H1 (cell line): Measurements from ENCODE around the gene ACKR3. TPM values are rescaled to one million over a fixed set of nuclear protein-coding genes. Genes with fewer than 3 reads are reported as not detected.

Source experiments
- CTCF ChIA-PET: fragments of 300-600 bp; sonication (Branson Sonifier 250); formaldehyde crosslinking; loops from one replicate; lab custom pipeline; 2021; ENCODE audit not compliant: partially characterized antibody; lab: Charles Lee
- POLR2A ChIA-PET: fragments of 300-600 bp; sonication (Branson Sonifier 250); formaldehyde crosslinking; loops from one replicate; lab custom pipeline; 2021; ENCODE audit warnings: inconsistent platforms; ENCODE audit not compliant: partially characterized antibody; lab: Charles Lee
- DNase-seq, 2 experiments: peaks; one replicate each; pipeline versions ENCODE4 v3.0.0 to v3.0.0-alpha.2; 2010 to 2022; ENCODE audit warnings: low spot score in 2 of 2, low read depth in 1 of 2, mixed read lengths in 1 of 2
- FAIRE-seq: peaks from 2 replicates; lab custom pipeline; 2011; peaks lifted over from hg19 to GRCh38; lab: Jason Lieb, UNC
- H2AFZ ChIP-seq: 2 replicates; pipeline ENCODE4 v1.8.1; 2012; ENCODE audit warnings: low read length, inconsistent platforms
- H2AK5ac ChIP-seq: 2 replicates; pipeline ENCODE4 v1.6.1; 2013; ENCODE audit warnings: low read depth, low read length
- H2BK120ac ChIP-seq: replicated peaks from 2 replicates; pipeline ENCODE3; 2013; ENCODE audit warnings: low read depth, low read length, inconsistent platforms
- H2BK12ac ChIP-seq: 2 replicates; pipeline ENCODE4 v1.6.1; 2013; ENCODE audit warnings: low read depth, low read length
- H2BK15ac ChIP-seq: 2 replicates; pipeline ENCODE4 v1.6.1; 2013; ENCODE audit warnings: low read length
- H2BK20ac ChIP-seq: 2 replicates; pipeline ENCODE4 v1.6.1; 2013; ENCODE audit warnings: low read length
- H2BK5ac ChIP-seq: 2 replicates; pipeline ENCODE4 v1.6.1; 2013; ENCODE audit warnings: low read depth, low read length
- H3K14ac ChIP-seq: 2 replicates; pipeline ENCODE4 v1.6.1; 2013; ENCODE audit warnings: inconsistent platforms; ENCODE audit not compliant: insufficient read length
- H3K18ac ChIP-seq: 2 replicates; pipeline ENCODE4 v1.6.1; 2013; ENCODE audit warnings: low read length; ENCODE audit errors: extremely low read depth
- H3K23ac ChIP-seq: 2 replicates; pipeline ENCODE4 v1.6.1; 2013; ENCODE audit warnings: inconsistent platforms; ENCODE audit not compliant: insufficient read length
- H3K23me2 ChIP-seq: 2 replicates; pipeline ENCODE4 v1.6.1; 2013; ENCODE audit warnings: low read depth, low read length
- H3K27ac ChIP-seq: 2 replicates; pipeline ENCODE4 v1.6.1; 2011; ENCODE audit warnings: low read depth, low read length, inconsistent platforms
- H3K27me3 ChIP-seq, 4 experiments: replicated peaks in 1 of 4; 1 replicate in 1 of 4; 2 replicates in 3 of 4; pipeline versions ENCODE4 v1.6.1 to v1.8.1; 2011 to 2013; ENCODE audit warnings: low read length in 3 of 4, mild to moderate bottlenecking in 3 of 4, inconsistent platforms in 2 of 4, mixed read lengths in 2 of 4, moderate library complexity in 1 of 4; ENCODE audit not compliant: control insufficient read depth in 3 of 4, insufficient read depth in 3 of 4; ENCODE audit errors: extremely low read depth in 1 of 4
- H3K36me3 ChIP-seq, 4 experiments: 2 replicates each; pipeline versions ENCODE4 v1.6.1 to v1.8.1; 2011 to 2013; ENCODE audit warnings: mild to moderate bottlenecking in 4 of 4, low read length in 3 of 4, moderate library complexity in 2 of 4, control low read depth in 1 of 4, inconsistent platforms in 1 of 4; ENCODE audit not compliant: insufficient read depth in 4 of 4, control insufficient read depth in 2 of 4
- H3K4ac ChIP-seq: replicated peaks from 2 replicates; pipeline ENCODE3; 2013; ENCODE audit warnings: low read length, low read depth, mixed read lengths, inconsistent platforms; ENCODE audit not compliant: insufficient read length
- H3K4me1 ChIP-seq, 4 experiments: replicated peaks in 1 of 4; 1 replicate in 1 of 4; 2 replicates in 3 of 4; pipeline versions ENCODE4 v1.6.1 to v1.8.1; 2011 to 2013; ENCODE audit warnings: low read length in 3 of 4, inconsistent platforms in 2 of 4, mixed read lengths in 1 of 4; ENCODE audit not compliant: insufficient read depth in 4 of 4, control insufficient read depth in 3 of 4
- H3K4me2 ChIP-seq, 2 experiments: 2 replicates each; pipeline versions ENCODE4 v1.6.1 to v1.8.1; 2011 to 2013; ENCODE audit warnings: low read depth in 2 of 2, low read length in 2 of 2, control low read depth in 1 of 2, inconsistent platforms in 1 of 2, mild to moderate bottlenecking in 1 of 2; ENCODE audit not compliant: insufficient read depth in 1 of 2
- H3K4me3 ChIP-seq, 4 experiments: fragments of 200-600, 300-600 bp in 1 of 4; sonication (generic), shearing (Covaris generic), sonication (Bioruptor Twin) in 1 of 4; 2 replicates each; pipeline versions ENCODE4 v1.5.1 to v1.8.1; 2011 to 2016; ENCODE audit warnings: low read length in 4 of 4, low read depth in 3 of 4, control low read depth in 2 of 4, inconsistent platforms in 2 of 4, mild to moderate bottlenecking in 2 of 4, mixed read lengths in 1 of 4, moderate library complexity in 1 of 4; ENCODE audit not compliant: insufficient read depth in 2 of 4; ENCODE audit errors: extremely low read depth in 1 of 4
- H3K56ac ChIP-seq: replicated peaks from 2 replicates; pipeline ENCODE3; 2013; ENCODE audit warnings: low read depth, mild to moderate bottlenecking, mixed read lengths, low read length, inconsistent platforms; ENCODE audit not compliant: insufficient read length
- H3K79me1 ChIP-seq: 2 replicates; pipeline ENCODE4 v1.6.1; 2013; ENCODE audit warnings: low read depth, low read length, control low read depth
- H3K79me2 ChIP-seq, 2 experiments: 2 replicates each; pipeline versions ENCODE4 v1.6.1 to v1.8.1; 2012 to 2013; ENCODE audit warnings: low read length in 2 of 2, mild to moderate bottlenecking in 2 of 2, inconsistent platforms in 1 of 2; ENCODE audit not compliant: insufficient read depth in 2 of 2, control insufficient read depth in 1 of 2
- H3K9ac ChIP-seq, 4 experiments: replicated peaks in 1 of 4; 1 replicate in 1 of 4; 2 replicates in 3 of 4; pipeline versions ENCODE4 v1.6.1 to v1.8.1; 2011 to 2013; ENCODE audit warnings: low read depth in 3 of 4, low read length in 3 of 4, control low read depth in 2 of 4, mild to moderate bottlenecking in 2 of 4, moderate library complexity in 2 of 4, inconsistent platforms in 1 of 4; ENCODE audit errors: extremely low read depth in 1 of 4
- H3K9me3 ChIP-seq, 2 experiments: 2 replicates each; pipeline versions ENCODE4 v1.6.1 to v1.8.1; 2012 to 2013; ENCODE audit warnings: mild to moderate bottlenecking in 2 of 2, moderate library complexity in 2 of 2, control low read depth in 1 of 2, inconsistent platforms in 1 of 2, low read depth in 1 of 2, low read length in 1 of 2, mixed read lengths in 1 of 2; ENCODE audit not compliant: insufficient read depth in 2 of 2
- H4K20me1 ChIP-seq, 2 experiments: replicated peaks in 1 of 2; 2 replicates each; pipeline versions ENCODE3 to v1.8.1; 2011 to 2013; ENCODE audit warnings: inconsistent platforms in 2 of 2, low read length in 2 of 2, mild to moderate bottlenecking in 1 of 2; ENCODE audit not compliant: insufficient read depth in 2 of 2, control insufficient read depth in 1 of 2
- H4K5ac ChIP-seq: 2 replicates; pipeline ENCODE4 v1.6.1; 2013; ENCODE audit warnings: low read length, low read depth, mixed read lengths, inconsistent platforms; ENCODE audit not compliant: insufficient read length
- H4K8ac ChIP-seq: 2 replicates; pipeline ENCODE4 v1.8.0; 2013; ENCODE audit warnings: mild to moderate bottlenecking, moderate library complexity, low read length, inconsistent platforms; ENCODE audit not compliant: insufficient read depth; ENCODE audit errors: extremely low read depth
- H4K91ac ChIP-seq: replicated peaks from 2 replicates; pipeline ENCODE3; 2013; ENCODE audit warnings: low read length, mixed read lengths, inconsistent platforms; ENCODE audit not compliant: insufficient read length
- CTBP2 ChIP-seq: IDR thresholded peaks from 2 replicates; pipeline ENCODE4 v1.7.0; 2011; ENCODE audit warnings: borderline replicate concordance, mild to moderate bottlenecking, moderate library complexity, mixed read lengths, low read length; ENCODE audit not compliant: insufficient read depth, insufficient read length
- EZH2 ChIP-seq: fragments of 200-600 bp; sonication (generic); IDR thresholded peaks from 2 replicates; pipeline ENCODE4 v1.7.1; 2012; ENCODE audit warnings: low read depth, mild to moderate bottlenecking, moderate library complexity, low read length, inconsistent platforms; ENCODE audit not compliant: severe bottlenecking
- GABPA ChIP-seq: IDR thresholded peaks from 2 replicates; pipeline ENCODE4 v1.6.1; 2011; ENCODE audit warnings: mild to moderate bottlenecking, low read length, moderate library complexity, borderline replicate concordance; ENCODE audit not compliant: insufficient read depth
- KDM4A ChIP-seq: IDR thresholded peaks from one replicate; pipeline ENCODE4 v1.7.1; 2012; ENCODE audit warnings: low read depth, mild to moderate bottlenecking, moderate library complexity, low read length, inconsistent platforms; ENCODE audit not compliant: severe bottlenecking
- NRF1 ChIP-seq: IDR thresholded peaks from 2 replicates; pipeline ENCODE4 v1.6.1; 2011; ENCODE audit warnings: mild to moderate bottlenecking, low read depth, low read length, improper control_type of control experiment
- RBBP5 ChIP-seq: IDR thresholded peaks from 2 replicates; pipeline ENCODE4 v1.7.1; 2012; ENCODE audit warnings: low read depth, mild to moderate bottlenecking, inconsistent platforms, low read length, moderate library complexity, borderline replicate concordance
- SP2 ChIP-seq: IDR thresholded peaks from 2 replicates; pipeline ENCODE4 v1.6.1; 2012; ENCODE audit warnings: mild to moderate bottlenecking, low read length, inconsistent platforms
- WGBS, 2 experiments: shearing (Covaris generic) in 1 of 2; methylation state at CpG; one replicate each; pipeline versions ENCODE4 v1.1.6 to v1.1.7; 2013 to 2015; ENCODE audit warnings: low lambda C conversion rate in 2 of 2, mixed read lengths in 2 of 2, inconsistent platforms in 1 of 2, low coverage in 1 of 2, missing lambda C conversion rate in 1 of 2; ENCODE audit not compliant: insufficient replicate concordance in 2 of 2, insufficient coverage in 1 of 2, insufficient read length in 1 of 2; ENCODE audit errors: extremely low coverage in 1 of 2, missing lambda C conversion rate in 1 of 2; 5-methylcytosine and 5-hydroxymethylcytosine counted together
- polyA plus RNA-seq, 7 experiments: library from polyadenylated mRNA; depleted of rRNA in 3 of 7; stranded (reverse) in 5 of 7; unstranded in 2 of 7; fragments of >200 nt in 5 of 7; fragments of 200-250 nt in 2 of 7; gene quantifications; 1 replicate in 5 of 7; 2 replicates in 1 of 7; 4 replicates in 1 of 7; pipeline versions ENCODE4 v1.2.1 to v1.2.3, GENCODE V29; 2011 to 2013; ENCODE audit warnings: missing spikeins in 2 of 7, mixed read lengths in 2 of 7
- total RNA-seq: library from RNA; stranded (reverse); fragmentation: NEBNext Ultra II Directional; extraction: Animal tissue kit (Norgen Biotek cat#: 25700); gene quantifications from 2 replicates; pipeline ENCODE4 v1.2.1, GENCODE V29; 2021
- TF ChIP-seq, protein P1 (sequence below): IDR thresholded peaks from 2 replicates; pipeline ENCODE4 v1.6.1; 2011; ENCODE audit warnings: low read length, improper control_type of control experiment

The ACKR3 gene
- total and polyA plus RNA-seq, 2 of the 8 experiments (the other 6 are each of a cell fraction or from before 2014, with no cell fraction given): 1.4 to 24.4 TPM

GRCh38 chr2:236576953-236577352 lies 7.3 kb downstream of the ACKR3 start:
- H3K27me3 ChIP-seq: no peaks in the 10 kb centered on the region
- H4K5ac ChIP-seq: no peak overlapping the region
- no peak overlapping the region for H2BK15ac ChIP-seq
- no peak overlapping the region for H3K9ac ChIP-seq
- H2BK12ac ChIP-seq: no peak overlapping the region
- ChIA-PET CTCF (interaction anchor here (0.9 to 2.1 kb wide), 13 partner anchors 12 to 478 kb away, joined by 3 to 6 read pairs (median 5); no protein-coding TSS in a partner anchor), POLR2A (no interaction called here)
- H3K18ac ChIP-seq: no peak overlapping the region
- H2AFZ ChIP-seq: no peak overlapping the region
- no peak overlapping the region for H3K4ac ChIP-seq
- H4K20me1 ChIP-seq: no peaks in the 10 kb centered on the region
- H3K79me2 ChIP-seq: no peaks in the 10 kb centered on the region
- no peak overlapping the region for H3K23ac ChIP-seq
- FAIRE-seq (no peak), DNase-seq (no peak)
- H3K9me3 ChIP-seq: no peaks in the 10 kb centered on the region
- H2BK20ac ChIP-seq: no peak overlapping the region
- H4K8ac ChIP-seq: no peak overlapping the region
- peaks cover 3% of the 10 kb centered on the region; the same call in 1 of the 2 replicates for H3K23me2 ChIP-seq
- no peak overlapping the region for H3K14ac ChIP-seq
- no peak overlapping the region for H3K56ac ChIP-seq
- no peak overlapping the region for H2BK5ac ChIP-seq
- 87% methylated on average over 8 of the region's 11 CpGs; no CpG with 5 or more reads in 1 of the 2 experiments for WGBS, 2 experiments
- H3K36me3 ChIP-seq: peaks cover 0 to 3% (median 0%) of the 10 kb centered on the region in 4 experiments; a peak in 1 of 8 replicates
- peaks cover 3 to 12% (median 8%) of the 10 kb centered on the region in 4 experiments for H3K4me1 ChIP-seq
- no peak overlapping the region for H3K27ac ChIP-seq
- H3K79me1 ChIP-seq: no peaks in the 10 kb centered on the region
- no peak overlapping the region for H2BK120ac ChIP-seq
- no peak overlapping the region for H2AK5ac ChIP-seq
- TF ChIP-seq, protein P1, sequence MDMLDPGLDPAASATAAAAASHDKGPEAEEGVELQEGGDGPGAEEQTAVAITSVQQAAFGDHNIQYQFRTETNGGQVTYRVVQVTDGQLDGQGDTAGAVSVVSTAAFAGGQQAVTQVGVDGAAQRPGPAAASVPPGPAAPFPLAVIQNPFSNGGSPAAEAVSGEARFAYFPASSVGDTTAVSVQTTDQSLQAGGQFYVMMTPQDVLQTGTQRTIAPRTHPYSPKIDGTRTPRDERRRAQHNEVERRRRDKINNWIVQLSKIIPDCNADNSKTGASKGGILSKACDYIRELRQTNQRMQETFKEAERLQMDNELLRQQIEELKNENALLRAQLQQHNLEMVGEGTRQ: no peak
- TF ChIP-seq EZH2 (no peak), GABPA (no peak), SP2 (no peak), RBBP5 (no peak), NRF1 (no peak), KDM4A (no peak), CTBP2 (no peak)
- no peak overlapping the region for H4K91ac ChIP-seq
- H3K4me2 ChIP-seq: no peak overlapping the region
- H3K4me3 ChIP-seq: no peak overlapping the region
